Lung (tissue), 12 donors: ENCODE results near the gene DOCK6. TPM values are rescaled to one million over a fixed set of nuclear protein-coding genes. Genes with fewer than 3 reads are reported as not detected.

ENCODE experiments used
- ATAC-seq: fragments of 200-7000 bp; cut with Tn5 transposase; one replicate; pipeline ENCODE4 v1.9.1; 2020; ENCODE audit warnings: moderate number of reproducible peaks; ENCODE audit not compliant: insufficient read depth, low FRiP score
- DNase-seq, 3 donors: peaks; one replicate each; pipeline ENCODE4 v3.0.0-alpha.2; 2013 to 2017
- H3K27ac ChIP-seq, 2 donors: one replicate each; pipeline ENCODE4 v1.5.1; 2013; ENCODE audit warnings: mild to moderate bottlenecking in 2 of 2, moderate library complexity in 2 of 2, control low read depth in 1 of 2, inconsistent platforms in 1 of 2, low read depth in 1 of 2, low read length in 1 of 2
- H3K27me3 ChIP-seq, 3 donors: one replicate each; pipeline ENCODE4 v1.5.1; 2013; ENCODE audit warnings: low read length in 2 of 3; ENCODE audit not compliant: control insufficient read depth in 3 of 3, insufficient read depth in 3 of 3
- H3K36me3 ChIP-seq, 4 donors: one replicate each; pipeline ENCODE4 v1.5.1; 2013; ENCODE audit warnings: low read length in 4 of 4, mild to moderate bottlenecking in 1 of 4, moderate library complexity in 1 of 4; ENCODE audit not compliant: control insufficient read depth in 4 of 4, insufficient read depth in 4 of 4
- H3K4me1 ChIP-seq, 5 donors: one replicate each; pipeline ENCODE4 v1.5.1; 2013; ENCODE audit warnings: low read length in 5 of 5, mild to moderate bottlenecking in 2 of 5, moderate library complexity in 1 of 5; ENCODE audit not compliant: control insufficient read depth in 5 of 5, insufficient read depth in 5 of 5
- H3K4me3 ChIP-seq: one replicate; pipeline ENCODE4 v1.5.1; 2013; ENCODE audit warnings: mild to moderate bottlenecking, control low read depth, moderate library complexity
- H3K9ac ChIP-seq, 2 donors: one replicate each; pipeline ENCODE4 v1.5.1; 2013; ENCODE audit warnings: low read length in 2 of 2, control low read depth in 1 of 2; ENCODE audit not compliant: insufficient read depth in 1 of 2
- H3K9me3 ChIP-seq, 4 donors: one replicate each; pipeline ENCODE4 v1.5.1; 2013; ENCODE audit warnings: low read length in 3 of 4, mild to moderate bottlenecking in 1 of 4, moderate library complexity in 1 of 4; ENCODE audit not compliant: control insufficient read depth in 4 of 4, insufficient read depth in 3 of 4
- WGBS, 2 donors: extraction: QIAGEN DNeasy Blood & Tissue Kit; methylation state at CpG; one replicate each; pipeline ENCODE4 v1.1.7; 2013; 5-methylcytosine and 5-hydroxymethylcytosine counted together
- polyA plus RNA-seq, 2 donors: library from polyadenylated mRNA; stranded (reverse); fragments of 200-250 nt; gene quantifications; one replicate each; pipeline ENCODE4 v1.2.1, GENCODE V29; 2013
- total RNA-seq, 2 donors: library from RNA; depleted of rRNA in 1 of 2; stranded (reverse); fragments of >200 nt in 1 of 2; gene quantifications; one replicate each; pipeline ENCODE4 v1.2.1, GENCODE V29; 2014 to 2021
- TF ChIP-seq, protein P1 (sequence below): IDR thresholded peaks from 2 replicates; pipeline ENCODE4 v1.5.1; 2012; ENCODE audit warnings: mild to moderate bottlenecking; ENCODE audit errors: control extremely low read depth, extremely low read depth
- donor health status: control.
- donor health status: control.
- donor health status: Bipolar disorder and iron deficiency.
- donor health status: healthy.
- donor health status: DM: yes; HTN: yes; CAD: no.

Gene DOCK6
- total and polyA plus RNA-seq, 4 donors, result 38.6 to 129 (median 73.7) TPM

GRCh38 chr19:11239377-11240000, 22.8 kb downstream of the DOCK6 start, which contains the start of gene ANGPTL8:
Gene ANGPTL8 (plus strand): TSS chr19:11239619. CDS start chr19:11239638, 19 bp downstream.
- TF ChIP-seq, protein P1, sequence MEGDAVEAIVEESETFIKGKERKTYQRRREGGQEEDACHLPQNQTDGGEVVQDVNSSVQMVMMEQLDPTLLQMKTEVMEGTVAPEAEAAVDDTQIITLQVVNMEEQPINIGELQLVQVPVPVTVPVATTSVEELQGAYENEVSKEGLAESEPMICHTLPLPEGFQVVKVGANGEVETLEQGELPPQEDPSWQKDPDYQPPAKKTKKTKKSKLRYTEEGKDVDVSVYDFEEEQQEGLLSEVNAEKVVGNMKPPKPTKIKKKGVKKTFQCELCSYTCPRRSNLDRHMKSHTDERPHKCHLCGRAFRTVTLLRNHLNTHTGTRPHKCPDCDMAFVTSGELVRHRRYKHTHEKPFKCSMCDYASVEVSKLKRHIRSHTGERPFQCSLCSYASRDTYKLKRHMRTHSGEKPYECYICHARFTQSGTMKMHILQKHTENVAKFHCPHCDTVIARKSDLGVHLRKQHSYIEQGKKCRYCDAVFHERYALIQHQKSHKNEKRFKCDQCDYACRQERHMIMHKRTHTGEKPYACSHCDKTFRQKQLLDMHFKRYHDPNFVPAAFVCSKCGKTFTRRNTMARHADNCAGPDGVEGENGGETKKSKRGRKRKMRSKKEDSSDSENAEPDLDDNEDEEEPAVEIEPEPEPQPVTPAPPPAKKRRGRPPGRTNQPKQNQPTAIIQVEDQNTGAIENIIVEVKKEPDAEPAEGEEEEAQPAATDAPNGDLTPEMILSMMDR, result no peak
- Histone ChIP-seq H3K4me1 (peaks cover 0 to 10% (median 0%) of the 10 kb centered on the region in 5 donors), H3K27me3 (no peaks in the 10 kb centered on the region), H3K27ac (no peak within 1 kb of the TSS), H3K4me3 (no peak within 1 kb of the TSS), H3K36me3 (peaks cover 0 to 39% (median 24%) of the 10 kb centered on the region in 4 donors), H3K9me3 (peaks cover 0 to 2% (median 0%) of the 10 kb centered on the region in 4 donors), H3K9ac (no peak within 1 kb of the TSS)
- no peak for ATAC-seq
- no peak for DNase-seq
- WGBS, 2 donors, result 90 to 91% methylated on average over 23 of the region's 23 CpGs

GRCh38 chr19:11238781-11239376, 23.4 kb downstream of the DOCK6 start:
- H3K4me3 ChIP-seq, result no peak overlapping the region
- H3K4me1 ChIP-seq, result peaks cover 0 to 10% (median 0%) of the 10 kb centered on the region in 5 donors
- ATAC-seq, result no peak
- DNase-seq, result no peak
- peaks cover 0 to 39% (median 25%) of the 10 kb centered on the region in 4 donors for H3K36me3 ChIP-seq
- H3K27ac ChIP-seq, result no peak overlapping the region
- TF ChIP-seq, protein P1, result no peak
- H3K9ac ChIP-seq, result no peak overlapping the region
- 92 to 96% methylated on average over 6 of the region's 6 CpGs for WGBS, 2 donors
- peaks cover 0 to 2% (median 0%) of the 10 kb centered on the region in 4 donors for H3K9me3 ChIP-seq
- no peaks in the 10 kb centered on the region for H3K27me3 ChIP-seq

- DNase-seq (no peak), ATAC-seq (no peak)
- H3K27ac ChIP-seq, result no peak overlapping the region
- H3K9me3 ChIP-seq, result peaks cover 0 to 2% (median 0%) of the 10 kb centered on the region in 4 donors
- no peak overlapping the region for H3K9ac ChIP-seq
- no peaks in the 10 kb centered on the region for H3K27me3 ChIP-seq
- peaks cover 0 to 41% (median 27%) of the 10 kb centered on the region in 4 donors for H3K36me3 ChIP-seq
- peaks cover 0 to 5% (median 0%) of the 10 kb centered on the region in 5 donors for H3K4me1 ChIP-seq
- TF ChIP-seq, protein P1, result no peak
- H3K4me3 ChIP-seq, result no peak overlapping the region
- 91 to 95% methylated on average over 11 of the region's 11 CpGs for WGBS, 2 donors
Observed at GRCh38 chr19:11238041-11238440, 24.3 kb downstream of the DOCK6 start.
